Tibial nerve (tissue), 4 donors: ENCODE data around the gene COBL. TPM values are rescaled to one million over a fixed set of nuclear protein-coding genes. Genes with fewer than 3 reads are reported as not detected.

Experiments used
- DNase-seq, 2 donors: peaks; one replicate each; pipeline ENCODE4 v3.0.0-alpha.2; 2019; ENCODE audit warnings: low spot score in 2 of 2
- H3K27ac ChIP-seq, 4 donors: fragments of 200-600 bp; sonication (generic) in 3 of 4; one replicate each; pipeline ENCODE4 v1.5.1; 2017 to 2019; ENCODE audit warnings: mild to moderate bottlenecking in 1 of 4
- H3K27me3 ChIP-seq, 2 donors: fragments of 200-600 bp; sonication (generic) in 1 of 2; one replicate each; pipeline versions ENCODE4 v1.5.1 to v1.6.0; 2017 to 2019
- H3K36me3 ChIP-seq, 3 donors: fragments of 200-600 bp; sonication (generic); one replicate each; pipeline ENCODE4 v1.5.1; 2018 to 2019
- H3K4me1 ChIP-seq, 4 donors: fragments of 200-600 bp; sonication (generic) in 3 of 4; one replicate each; pipeline ENCODE4 v1.5.1; 2017 to 2019
- H3K4me3 ChIP-seq, 4 donors: fragments of 200-600 bp; sonication (generic) in 3 of 4; one replicate each; pipeline ENCODE4 v1.5.1; 2017 to 2019; ENCODE audit warnings: mild to moderate bottlenecking in 1 of 4, moderate library complexity in 1 of 4
- H3K9me3 ChIP-seq, 4 donors: fragments of 200-600 bp; sonication (generic) in 3 of 4; one replicate each; pipeline ENCODE4 v1.5.1; 2017 to 2019
- CTCF ChIP-seq, 5 experiments: fragments of 200-600 bp in 3 of 5; fragments of 450-650 bp in 2 of 5; sonication (generic) in 3 of 5; IDR thresholded peaks; one replicate each; pipeline ENCODE4 v1.5.1; 2016 to 2019; ENCODE audit warnings: antibody characterized with exemption in 5 of 5, mild to moderate bottlenecking in 3 of 5, moderate library complexity in 2 of 5
- EP300 ChIP-seq, 2 donors: sonication (generic); formaldehyde crosslinking; IDR thresholded peaks; one replicate each; pipeline ENCODE4 v1.6.1; 2017; ENCODE audit warnings: antibody characterized with exemption in 2 of 2, mild to moderate bottlenecking in 1 of 2
- POLR2A ChIP-seq, 2 donors: fragments of 450-650 bp; IDR thresholded peaks; one replicate each; pipeline ENCODE4 v1.6.1; 2017; ENCODE audit warnings: antibody characterized with exemption in 2 of 2, mild to moderate bottlenecking in 2 of 2, moderate library complexity in 2 of 2
- WGBS, 2 donors: methylation state at CpG; one replicate each; pipeline ENCODE4 v1.1.5; 2018; 5-methylcytosine and 5-hydroxymethylcytosine counted together
- total RNA-seq, 4 donors: library from RNA; depleted of rRNA; stranded (reverse); fragments of >200 nt; gene quantifications; one replicate each; pipeline ENCODE4 v1.1.0, GENCODE V29; 2016

Gene COBL
- total RNA-seq, 4 donors from 2014 or later, result 6.3 to 18.1 (median 8.1) TPM

GRCh38 chr7:51304729-51305128 is 11.9 kb downstream of the COBL start:
- WGBS, 2 donors, result 57 to 65% methylated on average over 6 of the region's 6 CpGs
- Histone ChIP-seq H3K4me1 (peaks cover 0 to 22% (median 0%) of the 10 kb centered on the region in 4 donors), H3K27me3 (no peaks in the 10 kb centered on the region), H3K27ac (peak overlapping the region in 2 of 4 donors; percentile 79 to 81), H3K36me3 (no peaks in the 10 kb centered on the region), H3K9me3 (no peaks in the 10 kb centered on the region), H3K4me3 (no peak overlapping the region)
- no peak for DNase-seq
- TF ChIP-seq CTCF (IDR thresholded peaks at IDR 0.05) (no peak), POLR2A (IDR thresholded peaks at IDR 0.05) (no peak), EP300 (IDR thresholded peaks at IDR 0.05) (no peak)

- H3K36me3 ChIP-seq, result no peaks in the 10 kb centered on the region
- peaks cover 0 to 15% (median 0%) of the 10 kb centered on the region in 4 donors for H3K4me1 ChIP-seq
- WGBS, 2 donors, result 52 to 53% methylated on average over 10 of the region's 10 CpGs
- no peak for DNase-seq
- no peaks in the 10 kb centered on the region for H3K9me3 ChIP-seq
- H3K27ac ChIP-seq, result peak overlapping the region in 2 of 4 donors; percentile 79 to 81
- H3K4me3 ChIP-seq, result no peak overlapping the region
- no peaks in the 10 kb centered on the region for H3K27me3 ChIP-seq
- TF ChIP-seq CTCF (IDR thresholded peaks at IDR 0.05) (no peak), EP300 (IDR thresholded peaks at IDR 0.05) (no peak), POLR2A (IDR thresholded peaks at IDR 0.05) (no peak)
These were observed 13.5 kb downstream of the COBL start for GRCh38 chr7:51303142-51303525.

GRCh38 chr7:51301806-51302205 is 14.8 kb downstream of the COBL start:
- H3K36me3 ChIP-seq, result no peaks in the 10 kb centered on the region
- no peak for DNase-seq
- no peak overlapping the region for H3K4me3 ChIP-seq
- WGBS, 2 donors, result 81% methylated on average over 4 of the region's 4 CpGs
- H3K9me3 ChIP-seq, result no peaks in the 10 kb centered on the region
- peaks cover 0 to 10% (median 0%) of the 10 kb centered on the region in 4 donors for H3K4me1 ChIP-seq
- TF ChIP-seq CTCF (IDR thresholded peaks at IDR 0.05) (no peak), EP300 (IDR thresholded peaks at IDR 0.05) (no peak), POLR2A (IDR thresholded peaks at IDR 0.05) (no peak)
- H3K27me3 ChIP-seq, result no peaks in the 10 kb centered on the region
- peak overlapping the region in 2 of 4 donors; percentile 72 to 81 for H3K27ac ChIP-seq

- TF ChIP-seq POLR2A (IDR thresholded peaks at IDR 0.05) (no peak), EP300 (IDR thresholded peaks at IDR 0.05) (no peak), CTCF (IDR thresholded peaks at IDR 0.05) (no peak)
- 93% methylated on average over 30 of the region's 30 CpGs for WGBS, 2 donors
- Histone ChIP-seq H3K27me3 (no peaks in the 10 kb centered on the region), H3K27ac (peak overlapping the region in 1 of 4 donors; percentile 81), H3K4me3 (no peak overlapping the region), H3K36me3 (no peaks in the 10 kb centered on the region), H3K4me1 (peaks cover 0 to 10% (median 0%) of the 10 kb centered on the region in 4 donors), H3K9me3 (no peaks in the 10 kb centered on the region)
- no peak for DNase-seq
These were observed 15.6 kb downstream of the COBL start for GRCh38 chr7:51300762-51301674.
